GM12878 (cell line): ENCODE results near the gene ELAVL2.

Experiments used
- CEBPB ChIP-seq, 2 experiments: fragments of 150-350 bp in 1 of 2; IDR thresholded peaks; 2 replicates each; pipeline ENCODE4 v1.6.1; 2012 to 2014; ENCODE audit warnings: low read depth in 2 of 2, low read length in 2 of 2, borderline replicate concordance in 1 of 2, inconsistent platforms in 1 of 2
- CREM ChIP-seq: IDR thresholded peaks from 2 replicates; pipeline ENCODE4 v1.6.1; 2014; ENCODE audit warnings: antibody characterized with exemption, low read depth
- EP300 ChIP-seq, 2 experiments: fragments of 150-350 bp in 1 of 2; IDR thresholded peaks; 2 replicates each; pipeline ENCODE4 v1.6.1; 2011 to 2012; ENCODE audit warnings: low read depth in 2 of 2, low read length in 2 of 2, borderline replicate concordance in 1 of 2, improper control_type of control experiment in 1 of 2, inconsistent platforms in 1 of 2; ENCODE audit not compliant: control insufficient read depth in 1 of 2
- MEF2B ChIP-seq: fragments of 450-650 bp; IDR thresholded peaks from 2 replicates; pipeline ENCODE4 v1.6.1; 2018; ENCODE audit warnings: mild to moderate bottlenecking, moderate library complexity; ENCODE audit not compliant: partially characterized antibody, poor library complexity, severe bottlenecking
- NFYB ChIP-seq: IDR thresholded peaks from 2 replicates; pipeline ENCODE4 v1.6.1; 2011; ENCODE audit warnings: low read depth, mild to moderate bottlenecking, low read length, improper control_type of control experiment, moderate library complexity; ENCODE audit not compliant: insufficient read depth
- RAD21 ChIP-seq: IDR thresholded peaks from 2 replicates; pipeline ENCODE4 v1.6.1; 2011; ENCODE audit warnings: mild to moderate bottlenecking, low read depth, low read length, moderate library complexity; ENCODE audit not compliant: insufficient read depth
- TF ChIP-seq, protein P1 (sequence below): IDR thresholded peaks from 2 replicates; pipeline ENCODE4 v1.6.1; 2011; ENCODE audit warnings: low read depth, low read length, improper control_type of control experiment, borderline replicate concordance
- TF ChIP-seq, protein P2 (sequence below): fragments of 150-350 bp; IDR thresholded peaks from 2 replicates; pipeline ENCODE4 v1.6.1; 2014; ENCODE audit warnings: mild to moderate bottlenecking, low read depth, low read length
- TF ChIP-seq, protein P3 (sequence below), 3 experiments: IDR thresholded peaks in 2 of 3; conservative IDR thresholded peaks in 1 of 3; 2 replicates each; pipeline ENCODE4 v1.5.1; 2011; ENCODE audit warnings: low read depth in 3 of 3, low read length in 3 of 3, mild to moderate bottlenecking in 3 of 3, control low read depth in 2 of 3, moderate library complexity in 2 of 3, inconsistent platforms in 1 of 3, mixed read lengths in 1 of 3; ENCODE audit not compliant: control insufficient read depth in 2 of 3, insufficient read depth in 1 of 3; ENCODE audit errors: extremely low read depth in 1 of 3
- TF ChIP-seq, protein P4 (sequence below): IDR thresholded peaks from 2 replicates; pipeline ENCODE4 v1.6.1; 2012; ENCODE audit warnings: mild to moderate bottlenecking, low read depth, low read length

DNA sequence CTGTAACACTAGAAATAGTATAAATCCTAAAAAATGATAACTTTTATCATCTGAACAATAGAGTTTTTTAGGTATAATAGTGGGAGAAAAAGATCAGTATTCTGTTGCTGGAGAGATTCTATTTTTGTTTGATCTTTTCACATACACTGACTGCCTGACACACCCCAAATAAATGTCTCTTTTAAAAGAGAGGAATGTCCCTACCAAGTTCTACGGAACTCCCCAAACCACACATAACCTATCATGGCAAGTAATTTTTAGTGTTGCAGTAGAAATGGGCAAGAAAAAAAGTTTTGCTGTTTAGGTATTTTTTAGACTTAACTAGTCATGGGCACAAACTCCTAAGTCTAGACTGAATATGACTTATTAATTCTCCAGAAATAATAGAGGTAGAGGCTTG lies 139.1 kb downstream of the ELAVL2 start:
- TF ChIP-seq RAD21 (no peak), NFYB (no peak), MEF2B (no peak), CEBPB (IDR thresholded peaks at IDR 0.05; ENCODE audit: borderline replicate concordance in 1 of 2, low read depth in 2 of 2, low read length in 2 of 2) (no peak), EP300 (IDR thresholded peaks at IDR 0.05; ENCODE audit: borderline replicate concordance in 1 of 2, control insufficient read depth in 1 of 2, low read depth in 2 of 2, low read length in 2 of 2) (no peak), CREM (no peak)
- TF ChIP-seq, protein P1, sequence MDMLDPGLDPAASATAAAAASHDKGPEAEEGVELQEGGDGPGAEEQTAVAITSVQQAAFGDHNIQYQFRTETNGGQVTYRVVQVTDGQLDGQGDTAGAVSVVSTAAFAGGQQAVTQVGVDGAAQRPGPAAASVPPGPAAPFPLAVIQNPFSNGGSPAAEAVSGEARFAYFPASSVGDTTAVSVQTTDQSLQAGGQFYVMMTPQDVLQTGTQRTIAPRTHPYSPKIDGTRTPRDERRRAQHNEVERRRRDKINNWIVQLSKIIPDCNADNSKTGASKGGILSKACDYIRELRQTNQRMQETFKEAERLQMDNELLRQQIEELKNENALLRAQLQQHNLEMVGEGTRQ, result no peak
- TF ChIP-seq, protein P2, sequence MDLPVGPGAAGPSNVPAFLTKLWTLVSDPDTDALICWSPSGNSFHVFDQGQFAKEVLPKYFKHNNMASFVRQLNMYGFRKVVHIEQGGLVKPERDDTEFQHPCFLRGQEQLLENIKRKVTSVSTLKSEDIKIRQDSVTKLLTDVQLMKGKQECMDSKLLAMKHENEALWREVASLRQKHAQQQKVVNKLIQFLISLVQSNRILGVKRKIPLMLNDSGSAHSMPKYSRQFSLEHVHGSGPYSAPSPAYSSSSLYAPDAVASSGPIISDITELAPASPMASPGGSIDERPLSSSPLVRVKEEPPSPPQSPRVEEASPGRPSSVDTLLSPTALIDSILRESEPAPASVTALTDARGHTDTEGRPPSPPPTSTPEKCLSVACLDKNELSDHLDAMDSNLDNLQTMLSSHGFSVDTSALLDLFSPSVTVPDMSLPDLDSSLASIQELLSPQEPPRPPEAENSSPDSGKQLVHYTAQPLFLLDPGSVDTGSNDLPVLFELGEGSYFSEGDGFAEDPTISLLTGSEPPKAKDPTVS, result no peak
- TF ChIP-seq, protein P3, sequence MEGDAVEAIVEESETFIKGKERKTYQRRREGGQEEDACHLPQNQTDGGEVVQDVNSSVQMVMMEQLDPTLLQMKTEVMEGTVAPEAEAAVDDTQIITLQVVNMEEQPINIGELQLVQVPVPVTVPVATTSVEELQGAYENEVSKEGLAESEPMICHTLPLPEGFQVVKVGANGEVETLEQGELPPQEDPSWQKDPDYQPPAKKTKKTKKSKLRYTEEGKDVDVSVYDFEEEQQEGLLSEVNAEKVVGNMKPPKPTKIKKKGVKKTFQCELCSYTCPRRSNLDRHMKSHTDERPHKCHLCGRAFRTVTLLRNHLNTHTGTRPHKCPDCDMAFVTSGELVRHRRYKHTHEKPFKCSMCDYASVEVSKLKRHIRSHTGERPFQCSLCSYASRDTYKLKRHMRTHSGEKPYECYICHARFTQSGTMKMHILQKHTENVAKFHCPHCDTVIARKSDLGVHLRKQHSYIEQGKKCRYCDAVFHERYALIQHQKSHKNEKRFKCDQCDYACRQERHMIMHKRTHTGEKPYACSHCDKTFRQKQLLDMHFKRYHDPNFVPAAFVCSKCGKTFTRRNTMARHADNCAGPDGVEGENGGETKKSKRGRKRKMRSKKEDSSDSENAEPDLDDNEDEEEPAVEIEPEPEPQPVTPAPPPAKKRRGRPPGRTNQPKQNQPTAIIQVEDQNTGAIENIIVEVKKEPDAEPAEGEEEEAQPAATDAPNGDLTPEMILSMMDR (IDR thresholded peaks at IDR 0.05 in 2 of 3, conservative IDR thresholded peaks at IDR 0.05 in 1 of 3; ENCODE audit: control insufficient read depth in 2 of 3, extremely low read depth in 1 of 3, insufficient read depth in 1 of 3, low read depth in 3 of 3, low read length in 3 of 3), result no peak
- TF ChIP-seq, protein P4, sequence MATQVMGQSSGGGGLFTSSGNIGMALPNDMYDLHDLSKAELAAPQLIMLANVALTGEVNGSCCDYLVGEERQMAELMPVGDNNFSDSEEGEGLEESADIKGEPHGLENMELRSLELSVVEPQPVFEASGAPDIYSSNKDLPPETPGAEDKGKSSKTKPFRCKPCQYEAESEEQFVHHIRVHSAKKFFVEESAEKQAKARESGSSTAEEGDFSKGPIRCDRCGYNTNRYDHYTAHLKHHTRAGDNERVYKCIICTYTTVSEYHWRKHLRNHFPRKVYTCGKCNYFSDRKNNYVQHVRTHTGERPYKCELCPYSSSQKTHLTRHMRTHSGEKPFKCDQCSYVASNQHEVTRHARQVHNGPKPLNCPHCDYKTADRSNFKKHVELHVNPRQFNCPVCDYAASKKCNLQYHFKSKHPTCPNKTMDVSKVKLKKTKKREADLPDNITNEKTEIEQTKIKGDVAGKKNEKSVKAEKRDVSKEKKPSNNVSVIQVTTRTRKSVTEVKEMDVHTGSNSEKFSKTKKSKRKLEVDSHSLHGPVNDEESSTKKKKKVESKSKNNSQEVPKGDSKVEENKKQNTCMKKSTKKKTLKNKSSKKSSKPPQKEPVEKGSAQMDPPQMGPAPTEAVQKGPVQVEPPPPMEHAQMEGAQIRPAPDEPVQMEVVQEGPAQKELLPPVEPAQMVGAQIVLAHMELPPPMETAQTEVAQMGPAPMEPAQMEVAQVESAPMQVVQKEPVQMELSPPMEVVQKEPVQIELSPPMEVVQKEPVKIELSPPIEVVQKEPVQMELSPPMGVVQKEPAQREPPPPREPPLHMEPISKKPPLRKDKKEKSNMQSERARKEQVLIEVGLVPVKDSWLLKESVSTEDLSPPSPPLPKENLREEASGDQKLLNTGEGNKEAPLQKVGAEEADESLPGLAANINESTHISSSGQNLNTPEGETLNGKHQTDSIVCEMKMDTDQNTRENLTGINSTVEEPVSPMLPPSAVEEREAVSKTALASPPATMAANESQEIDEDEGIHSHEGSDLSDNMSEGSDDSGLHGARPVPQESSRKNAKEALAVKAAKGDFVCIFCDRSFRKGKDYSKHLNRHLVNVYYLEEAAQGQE, result no peak
